NB4 (cell line): ENCODE results near the gene SERPINF2.
"Not testable (repeated sequence)": the region's sequence is repeated elsewhere in the genome, so short reads cannot be mapped to it uniquely, and the experiment has no call there.

Source experiments
- DNase-seq: peaks from one replicate; pipeline ENCODE4 v3.0.0; 2010; ENCODE audit warnings: low read depth
- H3K4me3 ChIP-seq: one replicate; pipeline ENCODE4 v1.5.1; 2011; ENCODE audit warnings: mild to moderate bottlenecking, low read depth, low read length, moderate library complexity
- MYC ChIP-seq: IDR thresholded peaks from 2 replicates; pipeline ENCODE4 v1.6.1; 2011; ENCODE audit warnings: low read depth, low read length
- POLR2A ChIP-seq: IDR thresholded peaks from 2 replicates; pipeline ENCODE4 v1.6.1; 2011; ENCODE audit warnings: mild to moderate bottlenecking; ENCODE audit not compliant: insufficient read length; ENCODE audit errors: extremely low read depth
- TF ChIP-seq, protein P1 (sequence below): IDR thresholded peaks from 2 replicates; pipeline ENCODE4 v1.6.1; 2011; ENCODE audit warnings: low read depth, low read length
- TF ChIP-seq, protein P2 (sequence below): IDR thresholded peaks from one replicate; pipeline ENCODE4 v1.5.1; 2012; ENCODE audit warnings: low read depth, low read length

The SERPINF2 gene

GRCh38 chr17:1765576-1765975, 22.9 kb downstream of the SERPINF2 start:
- DNase-seq, result no peak

DNA sequence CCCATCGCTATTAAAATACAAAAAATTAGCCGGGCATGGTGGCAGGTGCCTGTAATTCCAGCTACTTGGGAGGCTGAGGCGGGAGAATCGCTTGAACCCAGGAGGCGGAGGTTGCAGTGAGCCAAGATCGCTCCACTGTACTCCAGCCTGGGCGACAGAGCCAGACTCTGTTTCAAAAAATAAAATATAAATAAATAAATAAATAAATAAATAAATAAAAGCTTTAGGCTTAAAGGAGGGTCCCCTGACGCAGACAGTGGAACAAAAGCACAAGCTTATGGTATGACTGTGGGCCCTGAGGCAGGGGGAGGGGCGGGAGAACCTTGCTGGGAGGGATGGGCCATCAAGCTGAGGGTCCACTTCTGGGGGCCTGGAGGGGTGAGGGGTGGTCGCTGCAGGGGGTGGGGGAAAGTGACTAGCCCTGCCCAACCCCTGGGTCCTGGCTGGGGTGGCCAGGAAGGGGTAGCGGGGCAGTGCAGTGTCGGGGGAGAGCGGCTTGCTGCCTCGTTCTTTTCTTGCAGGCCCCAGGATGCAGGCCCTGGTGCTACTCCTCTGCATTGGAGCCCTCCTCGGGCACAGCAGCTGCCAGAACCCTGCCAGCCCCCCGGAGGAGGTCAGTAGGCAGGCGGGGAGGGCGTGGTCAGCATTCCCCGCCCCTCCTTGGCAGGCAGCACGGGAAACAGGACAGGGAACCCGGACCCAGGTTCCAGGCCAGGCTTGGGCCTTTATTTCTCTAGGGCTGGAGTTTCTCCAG, 23.9 kb downstream of the SERPINF2 start:
- no peak for TF ChIP-seq POLR2A
- TF ChIP-seq, protein P1, sequence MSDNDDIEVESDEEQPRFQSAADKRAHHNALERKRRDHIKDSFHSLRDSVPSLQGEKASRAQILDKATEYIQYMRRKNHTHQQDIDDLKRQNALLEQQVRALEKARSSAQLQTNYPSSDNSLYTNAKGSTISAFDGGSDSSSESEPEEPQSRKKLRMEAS, result no peak
- TF ChIP-seq, protein P2, sequence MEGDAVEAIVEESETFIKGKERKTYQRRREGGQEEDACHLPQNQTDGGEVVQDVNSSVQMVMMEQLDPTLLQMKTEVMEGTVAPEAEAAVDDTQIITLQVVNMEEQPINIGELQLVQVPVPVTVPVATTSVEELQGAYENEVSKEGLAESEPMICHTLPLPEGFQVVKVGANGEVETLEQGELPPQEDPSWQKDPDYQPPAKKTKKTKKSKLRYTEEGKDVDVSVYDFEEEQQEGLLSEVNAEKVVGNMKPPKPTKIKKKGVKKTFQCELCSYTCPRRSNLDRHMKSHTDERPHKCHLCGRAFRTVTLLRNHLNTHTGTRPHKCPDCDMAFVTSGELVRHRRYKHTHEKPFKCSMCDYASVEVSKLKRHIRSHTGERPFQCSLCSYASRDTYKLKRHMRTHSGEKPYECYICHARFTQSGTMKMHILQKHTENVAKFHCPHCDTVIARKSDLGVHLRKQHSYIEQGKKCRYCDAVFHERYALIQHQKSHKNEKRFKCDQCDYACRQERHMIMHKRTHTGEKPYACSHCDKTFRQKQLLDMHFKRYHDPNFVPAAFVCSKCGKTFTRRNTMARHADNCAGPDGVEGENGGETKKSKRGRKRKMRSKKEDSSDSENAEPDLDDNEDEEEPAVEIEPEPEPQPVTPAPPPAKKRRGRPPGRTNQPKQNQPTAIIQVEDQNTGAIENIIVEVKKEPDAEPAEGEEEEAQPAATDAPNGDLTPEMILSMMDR, result no peak
- TF ChIP-seq MYC, result no peak
- no peak overlapping the region for H3K4me3 ChIP-seq
- DNase-seq, result no peak

More at GRCh38 chr17:1765576-1765975, 22.9 kb downstream of the SERPINF2 start:
- no peak overlapping the region for H3K4me3 ChIP-seq
- TF ChIP-seq, protein P2, result no peak
- TF ChIP-seq POLR2A (no peak), MYC (no peak)
- TF ChIP-seq, protein P1, result no peak

DNA sequence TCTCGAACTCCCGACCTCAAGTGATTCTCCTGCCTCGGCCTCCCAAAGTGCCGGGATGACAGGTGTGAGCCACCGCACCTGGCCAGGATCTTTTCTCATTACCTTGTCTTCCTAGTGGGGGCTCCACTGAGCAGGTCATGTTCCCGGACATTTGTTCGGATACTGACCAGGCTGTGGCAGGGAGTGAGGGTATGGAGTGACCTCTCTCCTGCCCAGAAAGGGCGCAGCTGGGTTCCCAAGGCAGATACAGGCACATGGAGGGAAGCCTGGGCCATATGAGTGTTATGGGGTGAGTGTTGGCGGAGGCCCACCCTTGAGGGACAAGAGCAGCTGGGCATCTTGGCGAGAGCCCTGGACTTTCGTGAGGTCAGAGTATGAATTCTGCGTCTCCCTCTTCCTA, 24.7 kb downstream of the SERPINF2 start:
- TF ChIP-seq MYC (no peak), POLR2A (no peak)
- TF ChIP-seq, protein P2, result no peak
- TF ChIP-seq, protein P1, result no peak
- DNase-seq, result no peak
- H3K4me3 ChIP-seq, result no peak overlapping the region

DNA sequence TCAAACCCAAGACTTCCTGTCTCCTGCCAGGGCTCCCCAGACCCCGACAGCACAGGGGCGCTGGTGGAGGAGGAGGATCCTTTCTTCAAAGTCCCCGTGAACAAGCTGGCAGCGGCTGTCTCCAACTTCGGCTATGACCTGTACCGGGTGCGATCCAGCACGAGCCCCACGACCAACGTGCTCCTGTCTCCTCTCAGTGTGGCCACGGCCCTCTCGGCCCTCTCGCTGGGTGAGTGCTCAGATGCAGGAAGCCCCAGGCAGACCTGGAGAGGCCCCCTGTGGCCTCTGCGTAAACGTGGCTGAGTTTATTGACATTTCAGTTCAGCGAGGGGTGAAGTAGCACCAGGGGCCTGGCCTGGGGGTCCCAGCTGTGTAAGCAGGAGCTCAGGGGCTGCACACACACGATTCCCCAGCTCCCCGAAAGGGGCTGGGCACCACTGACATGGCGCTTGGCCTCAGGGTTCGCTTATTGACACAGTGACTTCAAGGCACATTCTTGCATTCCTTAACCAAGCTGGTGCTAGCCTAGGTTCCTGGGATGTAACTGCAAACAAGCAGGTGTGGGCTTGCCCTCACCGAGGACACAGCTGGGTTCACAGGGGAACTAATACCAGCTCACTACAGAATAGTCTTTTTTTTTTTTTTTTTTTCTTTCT, 27.3 kb downstream of the SERPINF2 start:
- TF ChIP-seq, protein P1, result no peak
- DNase-seq, result peak; percentile 12
- H3K4me3 ChIP-seq, result no peak overlapping the region

GRCh38 chr17:1773000-1773695, 30.5 kb downstream of the SERPINF2 start:
- DNase-seq, H3K4me3 ChIP-seq: not testable (repeated sequence)

- H3K4me3 ChIP-seq, result no peak overlapping the region
- TF ChIP-seq, protein P1, result no peak
- TF ChIP-seq POLR2A (no peak), MYC (no peak)
- TF ChIP-seq, protein P2, result no peak
- no peak for DNase-seq
Measured at GRCh38 chr17:1773696-1774181, 31.1 kb downstream of the SERPINF2 start.
